LNCAP (cell line): ENCODE measurements around the gene FBXO42.

Experiments
- TF ChIP-seq, protein P1 (sequence below): fragments of 450-650 bp; IDR thresholded peaks from 2 replicates; pipeline ENCODE4 v1.5.1; 2017; ENCODE audit warnings: mild to moderate bottlenecking

The FBXO42 gene

DNA sequence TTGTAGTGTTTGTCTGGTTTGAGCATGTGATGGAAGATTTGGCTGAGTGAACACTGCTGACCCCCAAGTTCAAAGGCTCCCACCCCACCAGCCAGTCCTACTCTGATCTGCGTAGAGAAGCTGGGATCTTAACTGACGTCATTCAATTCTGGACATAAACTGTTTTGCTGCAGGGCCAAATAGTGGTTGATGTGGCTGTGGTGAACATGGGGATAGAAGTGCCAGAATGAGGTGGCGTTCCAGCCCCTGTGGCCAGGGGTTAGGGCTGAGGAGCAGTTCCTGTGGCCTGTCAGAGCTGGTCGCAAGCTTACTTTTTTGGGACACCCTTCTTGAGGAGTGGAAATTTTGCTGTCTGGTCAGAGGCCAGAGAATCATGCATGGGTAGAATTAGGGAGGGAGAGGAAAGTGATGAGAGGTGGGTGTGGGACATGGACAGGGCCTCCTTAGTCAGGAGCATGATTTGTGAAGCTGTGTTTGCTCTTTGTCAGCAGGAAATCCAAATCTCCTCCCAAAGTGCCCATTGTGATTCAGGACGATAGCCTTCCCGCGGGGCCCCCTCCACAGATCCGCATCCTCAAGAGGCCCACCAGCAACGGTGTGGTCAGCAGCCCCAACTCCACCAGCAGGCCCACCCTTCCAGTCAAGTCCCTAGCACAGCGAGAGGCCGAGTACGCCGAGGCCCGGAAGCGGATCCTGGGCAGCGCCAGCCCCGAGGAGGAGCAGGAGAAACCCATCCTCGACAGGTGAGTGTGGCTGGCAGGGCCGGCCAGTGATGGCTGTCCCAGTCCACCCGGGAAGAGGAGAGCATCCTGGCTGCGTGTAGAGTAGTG, 40.7 kb upstream of the FBXO42 start:
- TF ChIP-seq, protein P1, sequence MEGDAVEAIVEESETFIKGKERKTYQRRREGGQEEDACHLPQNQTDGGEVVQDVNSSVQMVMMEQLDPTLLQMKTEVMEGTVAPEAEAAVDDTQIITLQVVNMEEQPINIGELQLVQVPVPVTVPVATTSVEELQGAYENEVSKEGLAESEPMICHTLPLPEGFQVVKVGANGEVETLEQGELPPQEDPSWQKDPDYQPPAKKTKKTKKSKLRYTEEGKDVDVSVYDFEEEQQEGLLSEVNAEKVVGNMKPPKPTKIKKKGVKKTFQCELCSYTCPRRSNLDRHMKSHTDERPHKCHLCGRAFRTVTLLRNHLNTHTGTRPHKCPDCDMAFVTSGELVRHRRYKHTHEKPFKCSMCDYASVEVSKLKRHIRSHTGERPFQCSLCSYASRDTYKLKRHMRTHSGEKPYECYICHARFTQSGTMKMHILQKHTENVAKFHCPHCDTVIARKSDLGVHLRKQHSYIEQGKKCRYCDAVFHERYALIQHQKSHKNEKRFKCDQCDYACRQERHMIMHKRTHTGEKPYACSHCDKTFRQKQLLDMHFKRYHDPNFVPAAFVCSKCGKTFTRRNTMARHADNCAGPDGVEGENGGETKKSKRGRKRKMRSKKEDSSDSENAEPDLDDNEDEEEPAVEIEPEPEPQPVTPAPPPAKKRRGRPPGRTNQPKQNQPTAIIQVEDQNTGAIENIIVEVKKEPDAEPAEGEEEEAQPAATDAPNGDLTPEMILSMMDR, result no peak

DNA sequence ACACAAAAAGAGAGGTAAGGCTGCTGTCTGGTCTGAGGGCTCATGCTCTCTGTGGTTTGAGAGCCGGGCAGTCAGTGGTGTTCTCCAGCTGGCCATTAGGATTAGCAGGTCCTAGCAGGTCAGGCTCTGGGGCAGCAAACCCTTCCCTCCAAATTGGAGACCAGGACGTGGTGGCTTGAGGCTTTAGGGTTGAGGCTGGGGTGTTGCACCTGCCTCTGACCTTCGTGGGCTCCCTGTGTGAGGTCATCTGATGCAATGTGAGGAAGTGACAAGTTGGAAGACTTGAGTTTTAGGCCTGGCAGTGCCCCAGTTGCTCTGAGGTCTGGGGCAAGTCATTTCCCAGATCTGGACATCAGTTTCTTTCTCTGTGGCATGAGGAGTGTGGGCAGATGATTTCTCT, 39.1 kb upstream of the FBXO42 start:
- TF ChIP-seq, protein P1, result no peak

DNA sequence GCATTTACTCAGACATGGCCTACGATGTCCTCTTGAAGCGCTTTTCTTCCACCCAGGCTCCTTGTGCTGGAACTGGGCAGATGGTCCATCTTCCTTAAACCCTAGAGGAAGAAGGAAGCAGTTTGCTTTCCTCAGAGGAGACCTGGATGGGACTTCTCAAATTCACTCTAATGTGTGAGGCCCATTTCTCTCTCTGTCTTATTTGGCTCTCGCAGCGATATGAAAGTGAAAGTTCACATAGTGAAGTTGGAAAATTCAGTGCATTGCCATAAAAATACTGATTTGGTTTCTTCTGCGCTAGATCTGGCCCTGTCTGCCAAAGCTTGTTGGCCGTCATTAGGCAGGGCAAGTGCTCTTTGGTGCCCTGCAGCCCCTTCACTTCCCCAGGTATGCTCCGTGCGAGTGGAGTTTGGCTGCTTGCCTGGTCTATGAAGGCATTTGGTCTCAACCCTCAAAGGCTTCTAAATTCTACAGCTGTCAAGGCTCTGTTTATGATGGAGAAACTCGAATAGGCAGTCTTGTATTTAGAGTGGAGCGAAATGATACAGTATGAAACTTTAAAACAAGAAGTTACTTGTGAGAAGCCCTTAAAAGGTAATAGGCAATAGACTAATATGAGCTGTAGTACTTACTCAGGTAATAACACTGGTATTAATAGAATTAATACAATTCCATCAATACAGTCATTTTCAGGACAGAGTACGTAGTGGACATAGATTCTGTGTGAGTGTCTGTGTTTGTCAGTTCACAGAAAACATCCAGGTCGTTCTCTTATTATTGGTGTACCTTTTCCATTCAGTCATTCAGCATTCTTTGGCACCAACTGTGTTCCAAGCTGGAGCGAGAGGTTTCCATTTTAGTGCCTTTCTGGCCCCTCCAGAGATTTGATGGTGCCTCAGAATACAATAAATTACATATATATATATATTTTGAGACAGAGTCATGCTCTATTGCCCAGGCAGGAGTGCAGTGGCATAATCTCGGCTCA, 35.2 kb upstream of the FBXO42 start:
- TF ChIP-seq, protein P1, result no peak

DNA sequence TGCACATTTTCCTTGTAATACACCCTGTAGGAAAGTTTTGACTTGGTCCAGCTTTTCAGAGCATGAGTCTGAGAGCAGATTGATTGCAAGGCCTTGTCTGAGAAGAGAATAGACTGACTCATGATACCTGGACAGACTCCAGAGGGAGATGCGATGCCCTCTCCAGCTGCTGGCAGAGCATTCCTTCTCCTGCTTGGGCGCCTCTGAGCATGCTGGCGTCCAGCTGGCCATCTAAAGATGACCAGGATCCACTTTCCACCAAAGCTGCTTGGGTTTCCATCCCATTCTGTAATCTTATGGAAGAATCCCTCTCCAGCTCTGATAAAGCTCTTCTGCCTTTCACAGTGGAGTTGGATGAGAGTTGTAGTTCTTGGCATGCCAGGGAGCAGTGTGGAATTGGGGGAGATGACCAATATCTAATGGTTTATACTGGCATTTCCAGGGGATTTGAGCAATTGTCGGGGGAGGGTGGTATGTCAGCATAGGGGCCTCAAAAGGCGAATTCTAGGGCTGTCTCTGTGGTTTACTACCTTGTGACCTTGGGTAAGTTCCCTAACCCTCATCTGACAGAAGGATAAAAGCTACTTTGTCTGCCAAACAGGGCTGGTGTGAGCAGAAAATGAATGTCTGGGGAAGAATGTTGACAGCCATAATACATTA, 34.3 kb upstream of the FBXO42 start:
- TF ChIP-seq, protein P1, result no peak

DNA sequence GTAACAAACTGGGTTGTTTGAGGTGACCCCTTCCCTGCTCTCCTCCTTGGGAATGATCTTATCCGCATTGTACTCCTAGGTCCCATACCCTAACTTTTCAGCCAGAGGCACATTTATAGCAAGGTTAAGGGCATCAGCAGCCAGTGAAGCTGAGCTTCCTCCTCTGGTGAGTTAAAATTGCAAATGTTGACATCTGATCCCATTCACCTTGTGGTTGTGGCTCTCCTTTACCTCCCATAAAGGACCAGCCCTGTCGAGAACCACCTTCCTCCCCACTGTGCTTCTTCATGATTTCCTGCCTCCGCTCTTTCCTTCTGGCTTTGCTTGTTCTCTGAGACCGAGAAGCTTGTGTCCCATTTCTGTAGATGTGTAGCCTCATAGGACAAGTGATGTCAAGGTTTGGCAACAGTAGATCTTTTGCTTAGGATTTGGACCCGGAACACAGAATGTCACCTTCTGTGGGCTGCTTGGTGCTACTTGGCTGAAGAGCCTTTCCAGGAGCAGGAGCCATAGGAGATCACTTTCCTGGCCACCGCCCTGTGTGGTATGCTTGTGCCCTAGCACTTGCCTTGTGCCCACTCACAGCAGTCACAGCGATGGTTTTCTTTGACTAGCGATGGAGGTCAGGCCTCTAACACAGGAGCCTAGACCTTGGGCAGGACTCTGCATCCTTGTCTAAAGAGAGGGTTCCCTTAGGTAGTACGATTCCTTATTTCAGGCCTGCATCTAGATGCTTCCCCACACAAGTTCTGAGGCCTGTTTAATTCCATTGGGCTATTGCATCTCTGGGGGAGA, 33.6 kb upstream of the FBXO42 start:
- TF ChIP-seq, protein P1, result no peak

DNA sequence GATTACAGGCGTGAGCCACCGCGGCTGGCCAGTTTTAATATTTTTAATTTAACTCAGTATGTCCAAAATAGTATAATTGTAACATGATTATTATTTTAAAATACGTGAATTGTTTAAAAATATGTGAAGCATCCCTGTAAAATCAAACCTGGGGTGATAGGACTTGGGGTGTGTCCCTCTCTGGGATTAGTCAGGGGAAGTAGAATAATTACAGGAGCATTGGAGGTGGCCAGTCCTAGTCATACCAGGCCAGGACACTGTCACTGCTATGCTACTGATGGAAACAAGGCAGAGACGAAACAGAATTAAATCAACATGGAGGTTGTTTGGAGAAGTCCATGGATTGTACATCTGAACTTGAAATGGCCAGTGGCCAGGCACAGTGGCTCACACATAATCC, 31.6 kb upstream of the FBXO42 start:
- TF ChIP-seq, protein P1, result no peak
